HG02938 (cell line): ENCODE data around the gene LOXL3.

Experiments used
- ATAC-seq: cut with Tn5 transposase; IDR thresholded peaks from one replicate; pipeline ENCODE4 v1.9.1; 2021; ENCODE audit warnings: mild to moderate bottlenecking, moderate library complexity; ENCODE audit not compliant: unreplicated experiment

LOXL3 gene

GRCh38 chr2:74511104-74511989, 42.4 kb downstream of the LOXL3 start:
- ATAC-seq: no peak

GRCh38 chr2:74510272-74510671, 43.5 kb downstream of the LOXL3 start:
- no peak for ATAC-seq

GRCh38 chr2:74507926-74508520, 45.7 kb downstream of the LOXL3 start:
- ATAC-seq: peak; percentile 1

GRCh38 chr2:74507145-74507925, 46.4 kb downstream of the LOXL3 start, which contains the start of gene PCGF1:
Gene PCGF1, minus strand, starts transcription at chr2:74507695. Its CDS starts 27 bp downstream, at chr2:74507668.
- peak; percentile 96 for ATAC-seq

GRCh38 chr2:74505448-74506246, 48.1 kb downstream of the LOXL3 start:
- no peak for ATAC-seq

- no peak for ATAC-seq
These were observed 49.2 kb downstream of the LOXL3 start for GRCh38 chr2:74504591-74504990.

GRCh38 chr2:74503506-74504475, 50.0 kb downstream of the LOXL3 start:
- no peak for ATAC-seq

- ATAC-seq: peak; percentile 31
These were observed 50.8 kb downstream of the LOXL3 start for GRCh38 chr2:74502720-74503505.

- no peak for ATAC-seq
These were observed 51.5 kb downstream of the LOXL3 start for GRCh38 chr2:74502147-74502719.

GRCh38 chr2:74501335-74502071, 52.2 kb downstream of the LOXL3 start:
- ATAC-seq: no peak

GRCh38 chr2:74500578-74500946, 53.2 kb downstream of the LOXL3 start:
- ATAC-seq: no peak

- no peak for ATAC-seq
These were observed 53.7 kb downstream of the LOXL3 start for GRCh38 chr2:74499940-74500577.

- ATAC-seq: no peak
These were observed 54.3 kb downstream of the LOXL3 start, which contains the start of gene LBX2 for GRCh38 chr2:74499267-74499939. Gene LBX2, minus strand, starts transcription at chr2:74499603. Its CDS starts 66 bp downstream, at chr2:74499537.

- ATAC-seq: no peak
These were observed 55.1 kb downstream of the LOXL3 start for GRCh38 chr2:74498500-74499266.

GRCh38 chr2:74497777-74498499, 55.8 kb downstream of the LOXL3 start:
- ATAC-seq: no peak
